KMS-11 (cell line): ENCODE results near the gene TSHZ1.

Experiments used
- H2AFZ ChIP-seq: fragments of 200-600 bp; sonication (generic); 2 replicates; pipeline ENCODE4 v1.6.1; 2016; ENCODE audit warnings: antibody characterized with exemption, mixed run types, low read depth
- H3K27ac ChIP-seq: fragments of 200-600 bp; sonication (generic); 2 replicates; pipeline ENCODE4 v1.6.1; 2016; ENCODE audit warnings: mild to moderate bottlenecking, mixed run types
- H3K27me3 ChIP-seq: fragments of 200-600 bp; sonication (generic); 2 replicates; pipeline ENCODE4 v1.6.1; 2017; ENCODE audit warnings: mild to moderate bottlenecking, low read depth, mixed run types, moderate library complexity; ENCODE audit not compliant: insufficient read depth
- H3K36me3 ChIP-seq: fragments of 200-600 bp; sonication (generic); 2 replicates; pipeline ENCODE4 v1.6.1; 2017; ENCODE audit warnings: mild to moderate bottlenecking, mixed run types; ENCODE audit not compliant: insufficient read depth
- H3K4me1 ChIP-seq: fragments of 200-600 bp; sonication (generic); 2 replicates; pipeline ENCODE4 v1.6.1; 2016; ENCODE audit warnings: mild to moderate bottlenecking, low read depth, mixed run types; ENCODE audit not compliant: poor library complexity, severe bottlenecking
- H3K4me2 ChIP-seq: fragments of 200-600 bp; sonication (generic); 2 replicates; pipeline ENCODE4 v1.7.0; 2016; ENCODE audit warnings: mild to moderate bottlenecking, mixed run types
- H3K4me3 ChIP-seq: fragments of 200-600 bp; sonication (generic); IDR thresholded peaks from 2 replicates; pipeline ENCODE4 v1.6.1; 2017; ENCODE audit warnings: low read depth, low read length, mixed read lengths; ENCODE audit not compliant: insufficient read depth
- H3K79me2 ChIP-seq: fragments of 200-600 bp; sonication (generic); 2 replicates; pipeline ENCODE4 v1.6.1; 2016; ENCODE audit warnings: low read depth, mixed run types; ENCODE audit not compliant: insufficient read depth
- H3K9ac ChIP-seq: fragments of 200-600 bp; sonication (generic); 2 replicates; pipeline ENCODE4 v1.6.1; 2016; ENCODE audit warnings: mild to moderate bottlenecking, mixed run types
- H4K20me1 ChIP-seq: fragments of 200-600 bp; sonication (generic); 2 replicates; pipeline ENCODE4 v1.6.1; 2016; ENCODE audit warnings: mild to moderate bottlenecking, mixed run types; ENCODE audit not compliant: insufficient read depth
- TF ChIP-seq, protein P1 (sequence below): fragments of 200-600 bp; sonication (generic); conservative IDR thresholded peaks from 2 replicates; pipeline ENCODE4 v1.6.1; 2017; ENCODE audit warnings: low read depth, mild to moderate bottlenecking, antibody characterized with exemption, low read length, moderate library complexity, mixed read lengths

Gene TSHZ1

DNA sequence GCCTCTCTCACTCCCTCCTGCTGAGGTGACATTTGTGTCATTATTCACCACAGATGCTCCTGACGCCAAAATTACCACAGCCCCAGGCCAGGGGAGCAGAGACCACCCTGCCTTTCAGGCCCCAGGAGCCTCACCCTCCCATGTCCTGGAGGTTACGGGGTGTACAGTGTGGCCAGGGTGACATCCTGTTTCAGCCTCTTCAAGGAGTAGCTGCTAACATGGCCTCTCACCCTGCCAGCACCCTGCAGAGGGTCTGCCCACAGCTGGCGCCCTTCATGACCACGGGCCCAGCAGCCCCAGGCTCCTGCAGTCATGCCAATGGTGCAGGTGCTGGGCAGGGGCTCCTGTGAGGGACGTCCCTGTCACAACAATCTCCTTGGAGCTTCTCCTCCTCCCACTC lies 124.3 kb downstream of the TSHZ1 start:
- TF ChIP-seq, protein P1, sequence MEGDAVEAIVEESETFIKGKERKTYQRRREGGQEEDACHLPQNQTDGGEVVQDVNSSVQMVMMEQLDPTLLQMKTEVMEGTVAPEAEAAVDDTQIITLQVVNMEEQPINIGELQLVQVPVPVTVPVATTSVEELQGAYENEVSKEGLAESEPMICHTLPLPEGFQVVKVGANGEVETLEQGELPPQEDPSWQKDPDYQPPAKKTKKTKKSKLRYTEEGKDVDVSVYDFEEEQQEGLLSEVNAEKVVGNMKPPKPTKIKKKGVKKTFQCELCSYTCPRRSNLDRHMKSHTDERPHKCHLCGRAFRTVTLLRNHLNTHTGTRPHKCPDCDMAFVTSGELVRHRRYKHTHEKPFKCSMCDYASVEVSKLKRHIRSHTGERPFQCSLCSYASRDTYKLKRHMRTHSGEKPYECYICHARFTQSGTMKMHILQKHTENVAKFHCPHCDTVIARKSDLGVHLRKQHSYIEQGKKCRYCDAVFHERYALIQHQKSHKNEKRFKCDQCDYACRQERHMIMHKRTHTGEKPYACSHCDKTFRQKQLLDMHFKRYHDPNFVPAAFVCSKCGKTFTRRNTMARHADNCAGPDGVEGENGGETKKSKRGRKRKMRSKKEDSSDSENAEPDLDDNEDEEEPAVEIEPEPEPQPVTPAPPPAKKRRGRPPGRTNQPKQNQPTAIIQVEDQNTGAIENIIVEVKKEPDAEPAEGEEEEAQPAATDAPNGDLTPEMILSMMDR = no peak
- H3K9ac ChIP-seq = no peak overlapping the region
- H3K27me3 ChIP-seq = no peaks in the 10 kb centered on the region
- H2AFZ ChIP-seq = no peak overlapping the region
- no peaks in the 10 kb centered on the region for H3K79me2 ChIP-seq
- H4K20me1 ChIP-seq = no peaks in the 10 kb centered on the region
- no peak overlapping the region for H3K27ac ChIP-seq
- H3K4me2 ChIP-seq = no peak overlapping the region
- no peaks in the 10 kb centered on the region for H3K36me3 ChIP-seq
- no peak overlapping the region for H3K4me3 ChIP-seq
- no peaks in the 10 kb centered on the region for H3K4me1 ChIP-seq

GRCh38 chr18:75335511-75335910 lies 124.9 kb downstream of the TSHZ1 start:
- H3K4me2 ChIP-seq = no peak overlapping the region
- no peaks in the 10 kb centered on the region for H3K79me2 ChIP-seq
- TF ChIP-seq, protein P1 = no peak
- H3K4me1 ChIP-seq = no peaks in the 10 kb centered on the region
- H4K20me1 ChIP-seq = no peaks in the 10 kb centered on the region
- H3K9ac ChIP-seq = no peak overlapping the region
- no peak overlapping the region for H3K4me3 ChIP-seq
- no peaks in the 10 kb centered on the region for H3K27me3 ChIP-seq
- H3K36me3 ChIP-seq = no peaks in the 10 kb centered on the region
- no peak overlapping the region for H3K27ac ChIP-seq
- H2AFZ ChIP-seq = no peak overlapping the region

DNA sequence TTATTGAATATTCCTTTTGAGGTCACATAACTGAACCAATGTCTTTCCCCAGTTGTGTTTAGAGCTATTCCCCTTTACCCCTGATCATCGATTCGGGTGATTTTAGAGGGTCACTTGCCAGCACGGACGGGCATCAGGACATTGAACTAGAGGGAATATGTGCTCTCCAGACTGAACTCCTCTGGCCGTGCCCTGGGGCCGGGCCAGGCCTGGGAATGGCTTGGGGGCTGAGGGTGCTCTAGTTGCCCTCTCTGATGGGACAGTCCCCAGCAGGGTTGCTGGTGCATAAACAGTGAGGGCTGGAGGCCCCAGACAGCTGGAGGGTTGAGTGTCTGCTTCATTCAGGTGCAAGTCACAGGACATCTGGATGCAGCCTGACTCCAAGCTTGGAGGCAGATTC lies 126.2 kb downstream of the TSHZ1 start:
- TF ChIP-seq, protein P1 = no peak
- Histone ChIP-seq H3K4me3 (no peak overlapping the region), H3K79me2 (no peaks in the 10 kb centered on the region), H2AFZ (no peak overlapping the region), H3K9ac (no peak overlapping the region), H4K20me1 (no peaks in the 10 kb centered on the region), H3K27ac (no peak overlapping the region), H3K27me3 (no peaks in the 10 kb centered on the region), H3K36me3 (no peaks in the 10 kb centered on the region), H3K4me2 (no peak overlapping the region), H3K4me1 (no peaks in the 10 kb centered on the region)

DNA sequence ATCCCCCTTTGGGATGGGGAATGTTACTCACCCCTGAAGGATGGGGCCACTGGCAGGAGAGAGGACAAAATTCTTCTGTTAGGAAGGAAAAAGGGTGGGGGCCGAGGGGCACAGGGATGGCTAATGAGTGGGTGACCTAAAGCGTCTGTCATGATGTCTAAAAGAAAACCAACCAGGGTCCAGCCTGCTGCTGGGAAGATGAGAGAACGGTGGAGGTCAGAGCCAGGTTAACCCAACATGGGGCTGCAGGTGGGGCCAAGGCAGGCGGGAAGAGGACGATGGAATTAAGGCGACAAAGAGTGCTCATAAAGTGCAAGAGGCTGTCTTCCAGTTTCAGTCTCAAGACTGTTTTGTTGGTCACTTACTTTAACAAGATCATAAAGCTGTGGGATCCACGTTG lies 126.8 kb downstream of the TSHZ1 start:
- Histone ChIP-seq H3K36me3 (no peaks in the 10 kb centered on the region), H3K4me1 (no peaks in the 10 kb centered on the region), H3K4me3 (no peak overlapping the region), H2AFZ (no peak overlapping the region), H4K20me1 (no peaks in the 10 kb centered on the region), H3K9ac (no peak overlapping the region), H3K27me3 (no peaks in the 10 kb centered on the region), H3K79me2 (no peaks in the 10 kb centered on the region), H3K27ac (no peak overlapping the region), H3K4me2 (no peak overlapping the region)
- TF ChIP-seq, protein P1 = no peak
